Measurements from ENCODE around the gene UTY. TPM values are rescaled to one million over a fixed set of nuclear protein-coding genes. Genes with fewer than 3 reads are reported as not detected.
"Not testable (repeated sequence)": the region's sequence is repeated elsewhere in the genome, so short reads cannot be mapped to it uniquely, and the experiment has no call there.

UTY gene
- total and polyA plus RNA-seq, 5 experiments from 2014 or later, result 71.7 to 77.8 TPM; not detected in 3

GRCh38 chrY:13279561-13279960 lies 200.3 kb downstream of the UTY start:
- Mint-ChIP-seq H3K9me3 (no peaks in the 10 kb centered on the region), H3K4me1 (peaks cover 0 to 13% (median 5%) of the 10 kb centered on the region in 4 donors), H3K36me3 (peaks cover 0 to 85% (median 29%) of the 10 kb centered on the region in 3 donors), H3K4me3 (no peak overlapping the region), H3K27ac (peak overlapping the region in 1 of 10 donors; percentile 70), H3K27me3 (no peaks in the 10 kb centered on the region)
- POLR2A ChIA-PET, result no interaction called here
- DNase-seq (no peak), ATAC-seq (no peak)

GRCh38 chrY:13271706-13272105 lies 208.1 kb downstream of the UTY start:
- ATAC-seq, result no peak
- Mint-ChIP-seq H3K36me3 (peaks cover 0 to 80% (median 37%) of the 10 kb centered on the region in 3 donors), H3K27me3 (no peaks in the 10 kb centered on the region), H3K4me3 (no peak overlapping the region), H3K9me3 (peaks cover 0 to 21% (median 0%) of the 10 kb centered on the region in 9 donors), H3K27ac (no peak overlapping the region), H3K4me1 (peaks cover 0 to 8% (median 2%) of the 10 kb centered on the region in 4 donors)
- POLR2A ChIA-PET, result no interaction called here
- no peak for DNase-seq

- H3K9me3 Mint-ChIP-seq, ATAC-seq, DNase-seq, H3K4me1 Mint-ChIP-seq, POLR2A ChIA-PET, H3K4me3 Mint-ChIP-seq, H3K27me3 Mint-ChIP-seq: not testable (repeated sequence)
- Mint-ChIP-seq H3K36me3 (peaks cover 0 to 87% (median 46%) of the 10 kb centered on the region in 3 donors), H3K27ac (peak overlapping the region in 1 of 10 donors; percentile 38)
These were observed 225.8 kb downstream of the UTY start for GRCh38 chrY:13253941-13254440.

- Mint-ChIP-seq H3K27me3 (no peaks in the 10 kb centered on the region), H3K27ac (no peak overlapping the region), H3K4me3 (no peak overlapping the region), H3K4me1 (peaks cover 0 to 6% (median under 1%) of the 10 kb centered on the region in 4 donors), H3K36me3 (peaks cover 0 to 80% (median 25%) of the 10 kb centered on the region in 3 donors), H3K9me3 (no peaks in the 10 kb centered on the region)
- POLR2A ChIA-PET, result no interaction called here
- ATAC-seq (no peak), DNase-seq (no peak)
These were observed 229.4 kb downstream of the UTY start for GRCh38 chrY:13250421-13250820.

GRCh38 chrY:13243716-13244115 lies 236.1 kb downstream of the UTY start:
- no peak for DNase-seq
- H3K4me1 Mint-ChIP-seq, result peaks cover 0 to 9% (median 3%) of the 10 kb centered on the region in 4 donors
- peak overlapping the region in 1 of 10 donors; percentile 72 for H3K27ac Mint-ChIP-seq
- H3K27me3 Mint-ChIP-seq, result no peaks in the 10 kb centered on the region
- H3K9me3 Mint-ChIP-seq, result peaks cover 0 to 19% (median 0%) of the 10 kb centered on the region in 9 donors
- no peak for ATAC-seq
- POLR2A ChIA-PET, result no interaction called here
- no peak overlapping the region for H3K4me3 Mint-ChIP-seq
- H3K36me3 Mint-ChIP-seq, result peaks cover 0 to 91% (median 44%) of the 10 kb centered on the region in 3 donors

- Mint-ChIP-seq H3K36me3 (peaks cover 0 to 52% (median 37%) of the 10 kb centered on the region in 3 donors), H3K4me3 (no peak overlapping the region), H3K27ac (no peak overlapping the region), H3K27me3 (no peaks in the 10 kb centered on the region), H3K4me1 (peaks cover 0 to 8% (median 1%) of the 10 kb centered on the region in 4 donors), H3K9me3 (peaks cover 0 to 68% (median 2%) of the 10 kb centered on the region in 9 donors)
- DNase-seq, result no peak
- POLR2A ChIA-PET, result no interaction called here
- no peak for ATAC-seq
These were observed 245.9 kb downstream of the UTY start for GRCh38 chrY:13233901-13234300.

GRCh38 chrY:13233118-13233517 lies 246.7 kb downstream of the UTY start:
- no peak for DNase-seq
- POLR2A ChIA-PET, result no interaction called here
- Mint-ChIP-seq H3K4me1 (peaks cover 0 to 8% (median 1%) of the 10 kb centered on the region in 4 donors), H3K9me3 (peaks cover 0 to 60% (median 0%) of the 10 kb centered on the region in 9 donors), H3K27ac (peak overlapping the region in 2 of 10 donors; percentile 14 to 88), H3K36me3 (peaks cover 0 to 44% (median 30%) of the 10 kb centered on the region in 3 donors), H3K27me3 (no peaks in the 10 kb centered on the region), H3K4me3 (no peak overlapping the region)
- ATAC-seq, result no peak

- peaks cover 0 to 28% (median 2%) of the 10 kb centered on the region in 9 donors for H3K9me3 Mint-ChIP-seq
- peaks cover 0 to 3% (median 1%) of the 10 kb centered on the region in 4 donors for H3K4me1 Mint-ChIP-seq
- DNase-seq, result no peak
- H3K36me3 Mint-ChIP-seq, result no peaks in the 10 kb centered on the region
- no peak for ATAC-seq
- POLR2A ChIA-PET, result no interaction called here
- no peak overlapping the region for H3K4me3 Mint-ChIP-seq
- H3K27ac Mint-ChIP-seq, result peak overlapping the region in 1 of 10 donors; percentile 31
- no peaks in the 10 kb centered on the region for H3K27me3 Mint-ChIP-seq
These were observed 252.4 kb downstream of the UTY start for GRCh38 chrY:13227354-13227953.

GRCh38 chrY:13210961-13211646 lies 268.7 kb downstream of the UTY start:
- ATAC-seq (no peak), DNase-seq (no peak)
- H3K4me3 Mint-ChIP-seq, result no peak overlapping the region
- POLR2A ChIA-PET, result no interaction called here
- H3K9me3 Mint-ChIP-seq, result peaks cover 0 to under 1% (median 0%) of the 10 kb centered on the region in 9 donors
- no peak overlapping the region for H3K27ac Mint-ChIP-seq
- no peaks in the 10 kb centered on the region for H3K36me3 Mint-ChIP-seq
- peaks cover 0 to 1% (median under 1%) of the 10 kb centered on the region in 4 donors for H3K4me1 Mint-ChIP-seq
- peaks cover 0 to 4% (median 0%) of the 10 kb centered on the region in 5 donors for H3K27me3 Mint-ChIP-seq

- POLR2A ChIA-PET, result no interaction called here
- no peak for ATAC-seq
- Mint-ChIP-seq H3K9me3 (no peaks in the 10 kb centered on the region), H3K27me3 (peaks cover 0 to 4% (median 0%) of the 10 kb centered on the region in 5 donors), H3K4me1 (peaks cover 0 to 4% (median 0%) of the 10 kb centered on the region in 4 donors), H3K4me3 (no peak overlapping the region), H3K27ac (no peak overlapping the region), H3K36me3 (no peaks in the 10 kb centered on the region)
- DNase-seq, result no peak
These were observed 274.6 kb downstream of the UTY start for GRCh38 chrY:13205214-13205613.

Other genes with a start within 250 kb of the UTY start
- gene TMSB4Y, start 223.9 kb upstream of the UTY start, total RNA-seq, result 1 to 10 TPM; 2.6 to 2.7 TPM
- not detected for gene TMSB4Y, start 223.9 kb upstream of the UTY start, polyA plus RNA-seq

Data from naive thymus-derived CD8-positive, alpha-beta T cell (primary cell).